NCI-H2107 treated with DMSO at 0.1 percent for 48 hours (cell line): ENCODE measurements around the gene SCGB1A1.
A peak's percentile ranks its signal among the peaks of the same experiment; 100 is the strongest.
"Not testable (repeated sequence)": the region's sequence is repeated elsewhere in the genome, so short reads cannot be mapped to it uniquely, and the experiment has no call there.

ENCODE experiments used
- DNase-seq: peaks from one replicate; lab custom pipeline; 2025; ENCODE audit not compliant: unreplicated experiment; lab: John Stamatoyannopoulos, UW

SCGB1A1 gene, protein sequence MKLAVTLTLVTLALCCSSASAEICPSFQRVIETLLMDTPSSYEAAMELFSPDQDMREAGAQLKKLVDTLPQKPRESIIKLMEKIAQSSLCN

DNA sequence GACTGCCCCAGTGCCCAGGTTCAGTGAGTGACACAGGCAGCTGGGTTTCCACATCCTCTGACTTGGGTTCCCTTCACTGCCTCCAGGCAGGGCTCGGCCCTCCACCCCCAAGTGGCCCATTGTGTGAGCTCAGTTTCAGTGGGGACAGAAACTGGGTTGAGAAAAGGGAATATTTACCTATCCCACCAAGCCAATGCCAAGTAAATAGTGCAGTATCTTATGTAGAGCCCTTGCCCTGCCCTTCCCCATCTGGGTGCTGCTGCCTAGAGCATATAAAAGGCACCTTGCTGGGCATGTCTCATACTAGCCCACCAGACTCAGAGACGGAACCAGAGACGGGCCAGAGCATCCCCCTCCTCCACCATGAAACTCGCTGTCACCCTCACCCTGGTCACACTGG is at the start of gene SCGB1A1:
Gene SCGB1A1, plus strand, starts transcription at position 301 of the 400 bp plus-strand sequence. Its CDS starts 63 bp downstream, at position 364.
- no peak for DNase-seq

DNA sequence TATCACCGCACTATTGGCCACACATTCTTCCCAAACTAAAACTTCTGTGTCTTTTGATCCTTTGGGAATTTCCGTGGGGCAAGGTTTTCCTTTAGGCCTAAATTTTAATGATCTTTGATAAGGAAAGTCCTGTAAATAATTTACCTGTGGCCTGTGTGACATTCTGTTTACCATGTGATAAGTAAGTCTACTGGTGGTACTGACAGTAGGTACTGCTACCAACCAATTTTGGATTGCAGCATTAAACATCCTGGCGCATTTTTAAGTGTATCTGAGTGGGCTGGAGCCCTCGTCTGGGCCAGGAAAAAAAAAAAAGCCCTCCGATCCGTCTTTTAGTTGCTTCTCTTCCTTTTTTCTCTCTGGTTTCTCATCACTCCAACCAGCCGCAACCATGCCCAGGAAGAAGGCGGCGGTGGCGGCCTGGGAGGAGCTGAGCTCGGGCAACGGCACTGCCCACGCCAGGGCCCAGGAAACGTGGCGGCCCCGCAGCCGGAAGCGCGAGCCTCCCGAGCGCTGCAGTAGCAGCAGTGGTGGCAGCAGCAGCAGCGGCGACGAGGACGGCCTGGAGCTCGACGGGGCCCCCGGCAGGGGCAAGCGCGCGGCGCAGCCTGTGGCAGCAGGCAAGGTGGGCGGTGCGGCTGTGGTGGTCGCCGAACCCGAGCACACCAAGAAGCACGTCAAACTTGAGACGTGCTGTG is 47.9 kb upstream of the SCGB1A1 start:
- DNase-seq, result no peak

DNA sequence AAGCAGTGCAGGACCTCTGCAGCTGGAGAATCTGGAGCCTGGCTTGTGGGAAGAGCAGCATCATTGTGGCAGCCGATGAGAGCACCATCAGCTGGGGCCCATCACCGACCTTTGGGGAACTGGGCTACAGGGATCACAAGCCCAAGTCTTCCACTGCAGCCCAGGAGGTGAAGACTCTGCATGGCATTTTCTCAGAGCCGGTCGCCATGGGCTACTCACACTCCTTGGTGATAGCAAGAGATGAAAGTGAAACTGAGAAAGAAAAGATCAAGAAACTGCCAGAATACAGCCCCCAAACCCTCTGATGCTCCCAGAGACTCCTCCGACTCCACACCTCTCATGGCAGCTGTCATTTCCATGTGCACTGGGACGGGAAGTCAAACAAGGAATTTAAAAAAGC is 46.0 kb upstream of the SCGB1A1 start:
- DNase-seq, result no peak

DNA sequence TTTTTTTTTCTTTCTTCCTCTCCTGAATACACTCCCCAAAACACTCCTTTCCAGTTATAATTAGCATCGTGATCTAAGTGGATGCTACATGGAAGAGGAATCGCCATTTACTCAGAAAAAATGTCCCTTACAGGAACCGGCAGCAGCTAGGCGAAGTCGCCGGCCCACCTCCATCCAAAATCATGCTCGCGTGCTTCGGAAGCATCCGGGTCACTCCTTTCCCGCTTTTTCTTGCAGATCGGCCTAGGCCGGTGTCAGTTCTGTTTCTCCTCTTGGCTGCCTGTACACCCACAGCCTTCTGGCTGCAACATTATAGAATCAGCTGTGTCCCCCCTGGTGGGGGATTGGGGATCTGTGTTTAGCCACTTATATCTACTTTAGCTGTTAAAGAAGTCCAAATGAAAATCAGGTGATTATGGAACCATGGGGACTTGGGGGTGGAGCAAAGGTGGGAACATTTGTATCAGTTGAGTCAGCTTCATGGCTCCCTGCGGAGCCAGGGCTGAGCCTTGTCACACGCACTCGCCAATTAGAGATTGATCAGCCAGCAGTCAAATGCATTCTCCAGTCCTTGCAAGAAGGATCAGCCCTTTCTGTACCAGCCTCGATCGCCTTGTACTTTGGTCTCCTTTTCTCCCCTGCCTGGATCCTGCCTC is 45.2 kb upstream of the SCGB1A1 start:
- no peak for DNase-seq

DNA sequence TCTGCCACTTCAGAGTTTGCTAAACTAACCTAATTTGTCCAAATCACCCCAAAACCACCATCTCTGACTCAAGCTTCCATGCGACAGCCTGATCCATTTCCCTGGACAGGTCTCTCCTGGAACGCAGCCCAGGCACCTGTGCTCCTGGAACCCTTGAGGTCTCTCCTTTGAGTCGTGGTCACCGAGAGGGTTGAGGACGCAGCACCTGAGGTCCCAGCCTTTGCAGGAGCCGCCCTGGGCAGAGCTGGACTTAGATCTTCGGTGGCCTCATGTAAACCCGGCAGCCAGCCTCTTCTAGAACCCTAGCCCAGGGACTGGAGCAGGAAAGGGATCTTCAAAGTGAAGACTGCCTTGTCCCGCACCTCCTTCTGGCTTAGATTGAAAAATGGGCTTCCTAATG is 44.0 kb upstream of the SCGB1A1 start:
- DNase-seq, result no peak

DNA sequence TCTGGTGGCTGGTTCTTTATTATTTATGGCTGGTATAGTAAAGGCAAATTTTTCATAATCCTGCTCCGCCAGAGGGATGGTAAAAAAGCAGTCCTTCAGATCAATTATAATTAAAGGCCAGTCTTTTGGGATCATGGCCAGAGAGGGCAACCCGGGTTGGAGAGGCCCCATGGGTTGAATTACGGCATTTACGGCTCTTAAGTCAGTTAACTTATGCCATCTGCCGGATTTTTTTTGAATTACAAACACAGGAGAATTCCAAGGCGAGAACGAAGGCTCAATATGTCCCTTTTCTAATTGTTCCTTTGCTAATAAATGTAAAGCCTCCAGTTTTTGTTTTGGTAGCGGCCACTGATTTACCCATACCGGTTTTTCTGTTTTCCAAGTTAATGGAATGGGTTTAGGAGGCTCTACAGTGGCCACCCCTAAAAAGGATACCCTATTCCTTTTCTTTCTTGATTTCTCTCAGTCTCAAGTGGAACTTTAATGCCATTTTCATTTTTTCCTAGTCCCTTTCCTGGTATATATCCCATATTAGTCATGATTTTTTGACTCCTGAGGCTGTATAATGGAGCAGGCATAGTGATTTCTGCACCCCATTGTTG is 40.3 kb upstream of the SCGB1A1 start:
- peak; percentile 7 for DNase-seq

DNA sequence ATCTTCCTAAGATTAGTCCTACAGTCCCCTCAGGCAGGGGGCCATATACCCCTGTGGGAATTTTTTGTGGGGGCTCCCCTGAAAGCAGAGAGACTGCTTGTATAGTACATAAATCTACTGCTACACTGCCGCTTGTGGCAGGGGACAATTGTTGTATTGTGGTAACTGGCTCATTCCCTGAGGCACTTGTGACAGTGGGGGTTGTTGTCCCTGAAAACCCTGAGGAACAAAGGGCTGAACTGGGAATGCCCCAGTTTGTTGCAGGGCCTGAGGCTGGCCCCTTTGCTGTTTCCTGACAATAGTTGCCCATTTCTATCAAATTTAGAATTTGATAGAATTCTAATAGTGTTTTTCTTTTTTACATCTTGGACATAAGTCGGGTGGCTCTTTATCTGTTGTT is 39.2 kb upstream of the SCGB1A1 start:
- not testable (repeated sequence) for DNase-seq

DNA sequence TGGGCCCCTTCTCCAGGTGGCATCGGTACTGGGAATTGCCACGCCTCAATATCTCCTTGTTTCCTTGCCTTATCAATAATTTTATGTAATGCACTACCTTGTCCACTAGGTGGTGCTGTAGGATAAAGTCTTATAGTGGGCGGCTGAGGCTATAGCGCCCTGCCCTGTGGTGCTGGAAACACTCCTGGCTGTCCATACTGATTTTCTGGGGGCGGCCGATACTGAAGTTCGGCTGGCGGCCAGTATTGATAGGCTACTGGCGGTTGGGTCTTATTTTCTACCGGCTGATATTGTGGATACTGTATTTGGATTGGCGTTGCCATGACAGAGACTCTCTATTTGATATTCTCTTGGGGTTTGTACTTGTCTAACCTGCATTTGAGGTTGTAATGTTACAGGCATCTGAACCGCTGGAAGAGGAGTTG is 38.0 kb upstream of the SCGB1A1 start:
- peak; percentile 70 for DNase-seq

DNA sequence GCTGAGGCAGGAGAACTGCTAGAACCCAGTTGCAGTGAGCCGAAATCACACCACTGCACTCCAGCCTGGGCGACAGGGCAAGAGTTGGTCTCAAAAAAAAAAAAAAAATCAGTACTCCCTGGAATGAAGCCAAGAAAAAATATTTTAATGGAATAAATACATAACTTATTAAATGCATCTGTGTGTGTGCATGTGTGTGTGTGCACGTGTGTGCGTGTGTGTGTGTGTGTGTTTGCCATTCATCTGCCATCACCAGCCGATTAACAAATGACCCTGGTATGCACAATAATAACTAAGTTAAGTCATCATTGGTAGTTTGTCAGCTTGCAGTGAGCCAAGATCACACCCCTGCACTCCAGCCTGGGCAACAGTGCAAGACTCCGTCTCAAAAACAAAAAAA is 35.0 kb upstream of the SCGB1A1 start:
- DNase-seq, result no peak

DNA sequence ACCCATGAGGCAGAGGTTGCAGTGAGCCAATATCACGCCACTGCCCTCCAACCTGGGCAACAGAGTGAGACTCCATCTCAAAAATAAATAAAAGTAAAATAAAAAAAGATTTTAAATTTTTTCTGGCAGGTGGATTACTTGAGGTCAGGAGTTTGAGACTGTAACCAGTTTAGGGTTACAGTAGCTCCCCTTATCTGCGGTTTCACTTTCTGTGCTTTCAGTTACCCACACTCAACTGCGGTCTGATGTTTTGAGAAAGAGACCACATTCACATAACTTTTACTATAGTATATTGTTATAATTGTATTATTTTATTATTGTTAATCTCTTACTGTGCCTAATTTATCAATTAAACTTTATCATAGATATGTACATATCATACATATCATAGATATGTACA is 32.8 kb upstream of the SCGB1A1 start:
- DNase-seq, result not testable (repeated sequence)

DNA sequence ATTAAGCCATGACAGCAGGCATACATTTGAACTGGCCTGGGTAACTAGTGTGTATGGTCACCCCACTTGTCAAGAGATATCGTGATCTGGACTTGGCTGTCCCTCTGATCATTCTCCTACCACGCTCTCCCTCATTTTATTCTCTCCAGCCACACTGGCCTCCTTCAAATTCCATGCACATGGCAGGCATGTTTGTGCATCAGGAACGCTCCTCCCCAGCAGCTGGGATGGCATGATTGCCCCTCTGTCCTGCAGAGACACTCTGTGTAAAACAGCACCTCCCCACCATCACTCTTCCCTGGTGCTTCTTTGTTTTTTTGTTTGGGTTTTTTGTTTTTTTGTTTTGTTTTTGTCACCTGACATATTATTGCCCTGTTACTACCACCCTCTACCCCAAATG is 31.5 kb upstream of the SCGB1A1 start:
- no peak for DNase-seq

DNA sequence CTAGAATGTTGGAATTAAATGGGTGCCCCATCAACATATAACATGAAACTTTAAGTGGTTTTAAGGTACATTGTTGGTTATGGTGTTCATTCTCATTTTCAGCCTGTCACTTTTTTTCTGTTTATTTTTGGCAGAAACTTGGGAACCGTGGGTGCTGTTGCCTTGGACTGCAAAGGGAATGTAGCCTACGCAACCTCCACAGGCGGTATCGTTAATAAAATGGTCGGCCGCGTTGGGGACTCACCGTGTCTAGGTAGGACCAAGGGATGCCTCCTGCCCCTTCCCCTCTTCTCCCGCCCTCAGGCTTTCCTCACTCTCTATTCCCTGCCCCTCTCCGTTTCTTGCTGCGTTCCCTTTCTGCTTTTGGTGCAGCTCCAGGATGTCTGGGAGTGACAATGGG is 29.8 kb upstream of the SCGB1A1 start:
- DNase-seq, result no peak

DNA sequence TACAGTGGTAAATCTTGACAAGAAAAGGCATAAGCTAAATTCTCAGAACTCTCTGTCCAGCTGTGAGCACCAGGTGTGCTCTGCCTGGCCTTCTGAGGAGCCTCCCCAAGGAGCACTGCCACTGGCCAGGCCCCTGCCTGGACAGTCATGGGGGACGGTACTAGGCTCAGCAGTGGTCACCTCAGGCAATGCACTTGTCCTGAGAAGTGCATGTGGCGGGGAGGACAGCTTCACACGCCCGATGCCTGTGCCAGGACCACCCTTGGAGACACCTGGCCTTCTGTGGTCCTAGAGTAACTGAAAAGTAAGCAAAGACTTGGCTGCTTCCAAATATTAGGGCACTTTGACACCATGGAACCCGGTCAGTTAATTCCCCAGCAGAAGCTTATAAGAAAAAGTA is 28.6 kb upstream of the SCGB1A1 start:
- DNase-seq, result no peak

DNA sequence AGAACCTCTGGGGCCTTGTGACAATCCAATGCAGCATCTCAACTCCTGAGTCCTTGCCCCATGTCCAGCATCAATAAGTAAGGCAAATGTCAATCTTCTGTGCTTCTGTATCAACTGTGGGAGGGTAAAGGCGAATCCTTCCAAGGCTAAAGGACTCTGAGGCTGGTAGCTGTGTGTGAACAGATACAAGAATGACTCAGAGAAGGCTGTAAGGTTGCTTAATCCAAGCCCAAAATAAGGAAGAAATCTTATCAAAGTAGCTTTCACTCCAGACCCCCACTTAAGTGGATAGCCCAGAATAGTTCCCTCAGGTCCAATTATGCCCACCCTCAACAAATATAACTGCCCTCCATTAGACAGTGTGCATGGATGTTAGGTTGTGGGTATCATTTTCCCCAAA is 28.1 kb upstream of the SCGB1A1 start:
- DNase-seq, result no peak

DNA sequence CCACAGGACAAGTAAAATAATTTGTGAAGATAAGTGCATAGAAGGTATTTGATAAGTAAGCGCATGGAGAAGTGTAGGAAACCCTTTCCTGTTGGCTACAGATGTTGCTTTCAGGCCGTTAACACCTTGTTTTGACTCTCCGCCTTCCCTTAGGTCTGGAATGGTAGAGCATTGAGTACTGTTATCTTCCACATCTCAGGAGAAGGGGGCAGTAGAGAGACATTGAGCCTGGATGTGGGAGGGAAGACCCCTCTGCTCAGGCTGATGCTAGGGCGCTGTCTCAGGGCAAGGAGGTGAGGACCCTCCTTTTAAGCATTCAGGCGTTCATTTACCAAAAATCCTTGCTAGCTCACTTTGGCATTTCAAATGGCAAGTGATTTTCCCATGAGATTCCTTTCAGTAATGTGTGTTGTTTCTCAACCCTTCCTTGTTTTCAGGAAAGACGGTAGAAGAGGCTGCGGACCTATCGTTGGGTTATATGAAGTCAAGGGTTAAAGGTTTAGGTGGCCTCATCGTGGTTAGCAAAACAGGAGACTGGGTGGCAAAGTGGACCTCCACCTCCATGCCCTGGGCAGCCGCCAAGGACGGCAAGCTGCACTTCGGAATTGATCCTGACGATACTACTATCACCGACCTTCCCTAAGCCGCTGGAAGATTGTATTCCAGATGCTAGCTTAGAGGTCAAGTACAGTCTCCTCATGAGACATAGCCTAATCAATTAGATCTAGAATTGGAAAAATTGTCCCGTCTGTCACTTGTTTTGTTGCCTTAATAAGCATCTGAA is 27.0 kb upstream of the SCGB1A1 start:
- no peak for DNase-seq

DNA sequence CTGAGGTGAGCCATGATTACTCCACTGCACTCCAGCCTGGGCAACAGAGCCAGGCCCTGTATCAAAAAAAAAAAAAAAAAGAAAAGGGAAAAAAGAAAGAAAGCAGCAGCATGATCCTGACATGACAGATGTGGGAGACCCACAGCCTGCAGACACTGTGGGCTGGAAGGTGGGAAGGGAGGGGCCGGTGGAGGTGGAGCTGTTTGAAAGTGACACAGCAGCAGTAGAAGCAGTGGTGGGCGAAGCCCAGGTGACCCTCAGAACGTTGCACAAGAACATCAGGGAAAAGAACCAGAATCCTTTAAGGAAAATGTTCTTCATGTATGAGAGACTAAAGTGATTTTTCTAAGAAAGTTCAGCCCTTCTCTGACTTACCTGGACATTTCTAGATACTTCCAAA is 26.3 kb upstream of the SCGB1A1 start:
- no peak for DNase-seq

DNA sequence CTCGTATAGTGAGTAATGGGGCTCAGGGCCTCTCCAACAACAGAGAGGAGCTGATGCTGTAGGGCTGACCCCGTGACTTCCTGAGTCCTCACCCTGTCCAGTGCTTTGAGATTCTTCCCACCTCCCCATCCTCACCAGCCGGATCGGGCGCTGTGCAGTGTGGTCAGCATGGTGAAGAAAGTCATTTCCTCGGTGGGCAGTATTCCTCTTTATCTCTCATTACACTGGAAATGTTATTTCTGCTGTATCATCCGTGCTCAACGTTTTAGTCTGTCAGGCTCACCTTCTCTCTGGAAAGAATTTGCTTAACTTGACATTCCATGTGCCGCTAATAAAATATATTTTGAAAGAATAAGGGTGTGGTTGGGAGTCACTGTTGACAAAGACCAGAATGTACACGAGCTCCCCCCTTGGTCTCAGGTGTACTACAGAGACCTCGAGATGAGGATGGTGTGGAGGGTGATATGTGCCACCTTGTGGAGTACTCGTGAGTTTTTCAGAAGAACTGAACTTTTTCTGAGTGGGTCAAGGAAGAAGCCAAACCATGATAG is 25.7 kb upstream of the SCGB1A1 start:
- peak; percentile 37 for DNase-seq

DNA sequence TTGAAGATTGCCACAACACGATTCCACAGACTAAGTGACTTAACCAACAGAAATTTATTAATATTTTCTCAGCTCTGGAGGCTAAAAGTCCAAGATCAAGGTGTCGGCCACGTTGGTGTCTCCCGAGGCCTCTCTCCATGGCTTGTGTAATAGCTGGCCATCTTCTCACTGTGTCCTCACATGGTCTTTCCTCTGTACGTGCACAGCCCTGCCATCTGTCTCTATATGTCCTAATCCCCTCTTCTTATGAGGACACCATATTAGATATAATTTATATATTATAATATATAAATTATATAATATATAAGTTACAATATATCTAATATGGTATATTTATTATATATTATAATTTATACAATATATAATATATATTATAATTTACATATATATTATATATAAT is 25.1 kb upstream of the SCGB1A1 start:
- DNase-seq, result no peak

DNA sequence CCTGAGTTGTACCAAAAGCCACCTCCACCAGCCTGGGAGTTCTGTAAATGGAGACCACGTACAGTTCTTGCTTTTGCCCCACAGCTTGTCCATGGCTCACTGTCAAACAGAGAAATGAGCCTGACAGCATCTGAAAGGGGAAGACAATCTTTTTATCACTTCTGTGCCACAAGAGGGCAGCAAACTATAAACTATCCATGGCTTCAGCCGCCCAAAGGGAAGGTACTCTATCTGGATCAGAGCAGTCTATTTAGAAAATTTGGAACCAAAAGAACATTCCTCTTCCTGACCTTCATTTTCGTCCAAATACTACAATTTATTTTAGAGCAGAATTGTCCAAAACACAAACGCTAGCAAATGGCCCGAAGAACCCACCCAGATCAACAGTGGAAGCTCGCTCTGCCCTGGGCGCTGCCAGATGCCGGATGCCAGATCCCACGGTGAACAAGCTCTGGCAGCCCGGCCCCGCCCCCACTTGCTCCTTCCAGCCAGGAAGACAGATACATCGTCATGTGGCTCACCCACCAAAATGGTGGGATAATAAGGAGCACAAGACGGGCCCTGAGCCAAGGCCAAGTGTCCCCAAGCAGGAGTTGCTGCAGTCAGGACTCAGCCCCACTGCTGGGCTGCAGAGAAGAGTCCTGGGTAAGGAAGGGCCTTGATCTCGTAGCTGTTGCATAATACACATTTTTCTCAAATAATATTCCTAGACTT is 23.9 kb upstream of the SCGB1A1 start:
- peak; percentile 91 for DNase-seq

DNA sequence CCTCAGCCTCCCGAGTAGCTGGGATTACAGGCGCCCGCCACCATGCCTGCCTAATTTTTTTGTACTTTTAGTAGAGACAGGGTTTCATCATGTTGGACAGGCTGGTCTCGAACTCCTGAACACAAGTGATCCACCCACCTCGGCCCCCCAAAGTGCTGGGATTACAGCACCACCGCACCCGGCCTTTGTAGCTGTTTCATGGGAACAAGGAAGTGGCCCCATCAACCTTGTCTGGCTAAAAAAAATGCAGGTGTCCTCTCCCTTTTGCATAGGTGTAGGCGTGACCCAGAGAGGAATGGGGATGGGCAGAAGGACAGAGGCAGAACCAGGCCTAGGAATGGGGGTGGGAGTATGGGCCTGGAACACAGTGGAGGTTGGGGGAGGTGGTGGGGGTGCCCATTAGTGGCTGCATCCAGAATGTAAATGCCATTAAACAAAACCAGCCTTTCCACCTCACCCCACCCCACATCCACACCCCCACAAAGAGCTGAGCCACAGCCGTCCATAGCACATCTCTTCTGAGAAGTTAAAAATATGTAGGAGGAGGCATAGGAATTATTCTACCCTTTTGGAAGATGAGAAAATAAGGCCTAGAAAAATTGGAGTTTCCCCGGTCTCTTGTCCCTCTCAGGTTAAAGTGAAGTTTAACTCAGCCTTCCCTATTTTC is 22.8 kb upstream of the SCGB1A1 start:
- no peak for DNase-seq
